Measurements from ENCODE around the gene PITPNC1.

The PITPNC1 gene

DNA sequence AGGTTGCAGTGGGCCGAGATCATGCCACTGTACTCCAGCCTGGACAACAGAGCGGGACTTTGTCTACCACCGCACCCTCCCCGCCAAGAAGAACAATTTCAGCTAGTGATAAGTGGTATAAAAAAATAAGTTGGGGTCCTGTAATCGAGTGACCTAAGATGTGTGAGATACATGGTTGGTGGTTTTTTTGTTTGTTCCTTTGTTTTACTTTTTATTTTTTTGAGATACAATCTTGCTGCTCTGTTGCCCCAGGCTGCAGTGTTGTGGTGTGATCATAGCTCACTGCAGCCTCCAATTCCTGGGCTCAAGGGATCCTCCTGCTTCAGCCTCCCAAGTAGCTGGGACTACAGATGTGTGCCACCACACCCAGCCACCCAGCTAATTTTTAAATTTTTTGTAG, 58.7 kb downstream of the PITPNC1 start:
- no peak for DNase-seq

DNA sequence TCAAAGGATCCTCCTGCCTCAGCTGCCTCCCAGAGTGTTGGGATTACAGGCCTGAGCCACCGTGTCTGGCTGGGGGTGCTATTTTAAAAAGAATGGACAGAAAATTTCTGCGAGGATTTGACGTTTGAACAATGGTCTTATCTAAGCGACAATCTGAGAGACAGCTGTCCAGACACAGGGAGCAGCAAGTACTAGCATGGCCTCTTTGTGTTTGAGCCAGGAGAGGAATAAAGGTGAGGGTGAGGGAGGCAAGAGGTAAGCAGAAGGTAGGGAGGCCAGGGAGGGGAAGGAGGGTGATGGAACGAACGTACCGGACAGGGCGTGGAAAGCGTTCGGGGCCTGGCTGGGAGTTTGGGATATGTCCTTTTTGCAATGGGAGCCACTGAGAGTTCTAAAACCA, 59.2 kb downstream of the PITPNC1 start:
- DNase-seq = no peak

DNA sequence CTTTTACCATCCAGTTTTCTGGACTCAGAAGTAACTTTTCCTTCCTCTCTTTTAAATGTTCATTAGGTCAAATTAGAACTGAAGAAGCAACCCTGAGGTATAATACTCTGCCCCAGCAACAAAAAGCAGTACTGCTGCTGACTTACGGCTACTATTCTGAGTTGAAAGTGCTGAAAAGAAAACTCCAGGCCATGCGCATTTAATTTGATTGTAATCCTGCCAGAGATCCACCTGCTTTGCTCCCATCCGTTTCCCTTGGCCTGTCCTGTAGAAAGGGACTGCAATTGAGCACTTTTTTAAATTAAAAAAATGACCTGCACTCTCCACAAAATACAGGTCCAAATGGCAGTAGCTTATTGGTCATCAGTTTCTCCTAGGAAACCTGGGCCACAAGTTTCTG, 61.6 kb downstream of the PITPNC1 start:
- no peak for DNase-seq

- no peak for DNase-seq
Measured at GRCh38 chr17:67439269-67439668, 62.2 kb downstream of the PITPNC1 start.

- DNase-seq = no peak
Measured at GRCh38 chr17:67440277-67441051, 63.4 kb downstream of the PITPNC1 start.

DNA sequence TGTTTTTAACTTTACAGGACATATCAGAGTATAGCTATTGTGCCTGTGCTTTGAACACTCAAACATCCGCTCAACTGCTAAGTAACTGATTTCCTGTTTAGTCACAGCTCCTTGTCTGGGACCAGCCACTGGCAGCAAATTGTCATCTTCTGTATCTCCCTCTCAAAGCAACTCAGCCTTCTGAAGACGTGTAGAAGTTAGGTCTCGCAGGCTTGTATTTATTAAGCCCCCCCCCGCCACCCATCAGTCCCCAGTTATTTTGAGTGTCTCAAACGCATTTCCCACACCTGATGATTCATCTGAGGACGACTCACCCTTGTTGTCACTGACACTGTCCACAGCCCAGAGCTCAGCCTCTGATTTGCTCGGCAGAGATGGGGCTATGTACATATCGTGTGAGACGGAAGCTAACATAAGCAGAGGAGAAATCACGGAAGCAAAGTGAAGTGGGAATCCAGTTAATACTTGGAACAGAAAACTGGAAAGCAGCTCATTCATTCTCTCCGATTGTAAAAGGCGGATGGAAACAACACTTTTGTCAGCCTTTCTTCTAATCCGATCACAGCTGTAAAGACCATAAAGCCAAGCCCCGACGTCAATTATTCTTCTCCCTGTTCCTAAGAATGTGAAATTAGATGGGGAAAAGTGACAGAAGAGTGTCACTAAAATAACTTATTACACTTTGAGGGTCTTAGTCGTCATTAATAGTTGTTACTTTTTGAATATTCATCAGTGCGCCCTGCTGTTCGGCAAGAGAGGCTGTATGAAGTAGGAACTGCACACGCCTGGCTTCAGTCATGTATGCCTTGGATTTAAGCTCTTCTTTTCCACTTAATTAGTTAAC, 64.2 kb downstream of the PITPNC1 start:
- DNase-seq = no peak

- no peak for DNase-seq
Measured at GRCh38 chr17:67441896-67442219, 64.8 kb downstream of the PITPNC1 start.

GRCh38 chr17:67442787-67443624, 65.9 kb downstream of the PITPNC1 start:
- no peak for DNase-seq

DNA sequence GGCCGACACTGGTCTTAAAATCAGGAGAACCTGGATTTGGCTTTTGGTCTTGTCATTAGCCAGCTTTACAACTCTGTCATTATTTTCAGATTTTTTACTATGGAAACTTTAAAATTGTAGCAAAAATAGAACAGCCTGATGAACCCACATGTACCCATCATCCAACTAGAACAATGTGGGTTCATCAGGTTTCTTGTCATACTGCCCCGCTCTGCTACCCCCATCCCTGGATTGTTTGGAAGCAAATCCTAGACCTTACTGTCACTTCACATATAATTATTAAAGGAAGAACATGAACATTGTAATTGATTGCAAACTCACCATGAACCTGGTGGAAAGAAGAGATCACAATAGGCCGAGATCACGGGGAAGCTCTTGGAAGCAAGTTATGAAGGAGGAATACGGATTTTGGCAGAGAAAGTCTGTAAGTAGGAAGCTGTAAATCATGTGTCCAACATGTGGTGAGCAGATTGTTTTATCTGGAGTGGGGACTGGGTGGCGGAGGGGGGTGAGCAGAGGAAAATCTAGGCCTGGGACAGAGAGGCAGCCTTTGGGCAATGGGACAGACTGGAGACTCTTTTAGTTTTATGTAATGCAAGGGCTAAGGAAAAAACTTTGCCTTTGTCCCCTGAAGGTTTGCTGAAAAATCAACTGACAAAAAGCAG, 67.0 kb downstream of the PITPNC1 start:
- no peak for DNase-seq

DNA sequence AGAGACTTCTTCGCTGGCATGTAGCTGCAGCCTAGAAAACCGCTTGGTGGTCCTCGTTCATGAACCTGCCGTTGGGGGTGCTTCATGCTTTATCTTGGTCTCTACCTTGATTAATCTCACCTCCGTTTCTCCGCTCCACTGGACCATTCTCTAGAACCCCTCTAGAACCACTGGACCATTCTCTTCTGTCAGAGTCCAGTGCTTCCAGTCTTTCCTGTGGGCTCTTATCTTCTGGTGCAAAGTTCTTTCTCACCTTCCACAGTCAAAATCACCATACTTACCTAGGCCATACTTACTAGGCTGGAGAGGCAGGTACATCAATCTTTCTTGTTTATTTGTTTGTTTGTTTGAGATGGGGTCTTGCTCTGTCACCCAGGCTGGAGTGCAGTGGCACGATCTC, 71.4 kb downstream of the PITPNC1 start:
- DNase-seq = no peak

DNA sequence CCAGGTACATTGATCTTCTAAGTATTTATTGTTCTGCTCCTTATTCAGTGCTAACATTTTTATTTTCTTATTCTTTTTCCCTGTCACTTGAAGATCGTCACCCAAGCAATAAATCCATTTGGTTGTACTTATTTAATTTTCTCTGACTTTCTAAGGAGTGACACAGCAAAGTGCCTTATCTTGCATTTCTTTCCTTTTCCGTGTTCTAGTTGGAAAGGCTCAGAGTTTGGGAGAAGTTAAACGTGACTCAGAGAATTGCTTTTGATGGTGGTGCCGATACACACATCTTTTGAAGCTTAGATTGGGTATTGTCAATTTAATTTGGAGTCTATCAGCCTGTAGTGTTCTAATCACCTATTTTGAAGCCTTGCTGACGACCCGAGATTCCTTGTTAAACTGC, 72.0 kb downstream of the PITPNC1 start:
- DNase-seq = no peak

GRCh38 chr17:67449845-67450755, 73.0 kb downstream of the PITPNC1 start:
- no peak for DNase-seq

DNA sequence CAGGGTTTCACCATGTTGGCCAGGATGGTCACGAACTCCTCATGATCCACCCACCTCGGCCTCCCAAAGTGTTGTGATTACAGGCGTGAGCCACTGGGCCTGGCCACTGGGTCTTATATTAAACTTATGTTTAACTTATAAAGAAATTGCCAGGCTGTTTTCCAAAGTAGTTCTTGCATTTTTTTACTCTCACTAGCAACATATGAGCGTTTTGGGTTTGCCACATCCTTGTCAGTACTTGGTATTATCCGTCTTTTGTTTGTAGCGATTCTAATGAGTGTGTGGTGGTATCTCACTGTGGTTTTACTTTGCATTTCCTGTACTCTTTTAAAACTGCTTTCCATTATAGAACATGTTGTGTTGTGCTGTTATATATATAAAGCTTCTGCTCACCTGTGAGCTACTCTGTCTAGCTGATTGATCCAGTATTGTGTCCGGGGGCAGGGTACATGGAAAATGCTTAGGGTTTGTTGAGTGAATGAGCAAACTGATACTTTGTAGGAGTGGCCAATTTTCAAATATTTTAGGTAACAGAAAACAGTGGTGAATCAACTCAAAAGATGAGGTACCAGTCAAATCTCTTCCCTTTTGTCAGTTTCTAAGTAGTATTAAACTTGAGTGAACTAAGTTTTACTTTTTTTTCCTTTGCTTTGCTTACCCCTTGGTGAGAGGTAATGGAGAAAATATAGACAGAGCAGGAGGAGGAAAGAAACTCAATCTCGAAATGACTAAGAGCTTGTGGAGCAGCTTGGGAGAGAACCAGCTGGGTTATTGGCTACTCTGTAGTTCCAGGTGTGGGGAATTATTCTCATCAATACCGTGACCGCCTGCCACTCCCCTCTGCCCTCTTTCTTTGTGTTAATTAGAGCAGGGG, 75.8 kb downstream of the PITPNC1 start:
- no peak for DNase-seq

DNA sequence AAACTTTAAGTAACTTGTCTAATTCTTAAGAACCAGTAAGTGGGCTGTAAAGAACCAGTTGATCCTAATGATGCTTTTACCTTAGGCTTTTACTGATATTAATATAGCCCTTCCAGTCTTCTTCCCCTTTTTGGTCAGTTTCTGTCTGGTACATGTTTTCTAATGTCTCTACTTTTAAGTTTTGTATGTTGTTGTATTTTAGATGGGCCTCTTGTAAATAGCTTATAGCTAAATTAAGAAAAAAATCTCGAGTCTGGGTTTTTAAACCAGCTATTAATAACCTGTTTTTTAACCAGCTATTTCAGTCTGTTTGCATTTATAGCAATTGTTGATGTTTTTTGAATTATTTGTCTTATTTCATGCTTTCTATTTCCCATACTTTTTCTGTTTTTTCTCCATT, 79.0 kb downstream of the PITPNC1 start:
- no peak for DNase-seq

- no peak for DNase-seq
Measured at GRCh38 chr17:67456889-67457288, 79.8 kb downstream of the PITPNC1 start.

- no peak for DNase-seq
Measured at GRCh38 chr17:67458203-67458602, 81.1 kb downstream of the PITPNC1 start.

DNA sequence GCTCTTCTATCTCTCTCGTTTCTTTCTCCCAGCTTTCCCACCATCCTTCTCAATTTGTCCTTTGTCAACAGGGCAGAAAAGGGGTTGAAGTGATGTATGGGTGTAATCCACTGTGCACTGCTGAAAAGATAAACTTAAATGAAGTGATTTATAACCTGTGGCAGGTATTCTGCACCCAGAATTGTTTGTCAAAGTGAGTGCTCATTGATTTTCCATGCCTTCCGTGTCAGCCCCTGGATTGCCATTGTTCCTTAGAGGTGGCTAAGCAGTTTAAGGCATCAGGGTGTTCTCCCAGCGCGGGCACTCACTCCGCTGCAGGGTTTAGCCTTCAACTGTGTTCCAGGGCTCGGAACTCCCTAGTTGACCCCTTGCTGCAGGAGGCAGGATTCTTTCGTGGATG, 82.9 kb downstream of the PITPNC1 start:
- DNase-seq = no peak

DNA sequence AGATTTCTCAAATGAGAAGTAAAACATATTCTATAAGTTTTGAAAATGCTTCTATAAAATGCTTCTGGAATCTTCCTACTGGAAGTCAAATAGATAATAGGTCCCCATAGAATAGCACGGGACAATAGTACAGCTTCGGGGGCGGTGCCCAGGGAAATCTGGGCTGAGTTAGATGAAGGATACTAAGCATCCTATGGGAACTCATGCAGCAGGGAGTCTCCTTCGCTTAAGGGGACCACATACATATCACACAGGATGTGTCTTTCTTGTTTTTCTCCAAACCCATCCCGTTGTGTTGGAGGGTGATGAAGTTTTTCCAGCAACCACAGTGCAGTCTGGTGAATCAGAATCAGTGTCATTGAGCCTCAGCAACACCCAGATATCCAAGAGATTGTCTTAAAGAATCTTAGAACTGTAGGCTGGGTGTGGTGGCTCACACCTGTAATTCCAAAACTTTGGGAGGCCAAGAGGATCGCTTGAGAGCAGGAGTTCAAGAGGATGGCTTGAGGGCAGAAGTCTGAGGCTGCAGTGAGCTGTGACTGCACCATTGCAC, 84.2 kb downstream of the PITPNC1 start:
- DNase-seq = no peak

DNA sequence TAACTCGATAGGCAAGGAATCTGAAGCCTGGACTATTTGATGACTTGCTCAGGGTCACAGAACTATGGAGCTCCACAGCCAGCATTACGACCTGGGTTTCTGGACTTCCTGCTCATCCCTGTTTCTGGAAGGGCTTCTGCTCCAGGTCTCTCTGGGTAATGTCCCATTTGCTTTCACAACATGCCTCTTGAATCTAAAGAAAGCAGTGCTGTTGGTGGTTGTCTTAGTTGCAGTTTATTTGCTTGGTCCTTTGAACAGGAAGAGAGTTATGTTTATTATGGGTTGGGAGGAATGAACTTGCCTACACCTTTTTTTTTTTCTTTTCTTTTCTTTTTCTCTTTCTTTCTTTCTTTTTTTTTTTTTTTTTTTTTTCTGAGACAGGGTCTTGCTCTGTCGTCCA, 84.8 kb downstream of the PITPNC1 start:
- no peak for DNase-seq

GRCh38 chr17:67466251-67466796, 89.2 kb downstream of the PITPNC1 start:
- no peak for DNase-seq
